Osteoblast (primary cell): ENCODE results near the gene TSPAN2. TPM values are rescaled to one million over a fixed set of nuclear protein-coding genes. Genes with fewer than 3 reads are reported as not detected.

Source experiments
- DNase-seq: peaks from one replicate; pipeline ENCODE4 v3.0.0; 2011; ENCODE audit warnings: low spot score, mixed read lengths; ENCODE audit not compliant: insufficient read length; ENCODE audit errors: missing footprints
- H2AFZ ChIP-seq: 2 replicates; pipeline ENCODE4 v1.6.0; 2011; ENCODE audit warnings: mild to moderate bottlenecking, low read length
- H3K27ac ChIP-seq: 2 replicates; pipeline ENCODE4 v1.5.1; 2011; ENCODE audit warnings: mild to moderate bottlenecking, low read depth, low read length, moderate library complexity
- H3K27me3 ChIP-seq: 2 replicates; pipeline ENCODE4 v1.6.0; 2012; ENCODE audit warnings: mild to moderate bottlenecking, control low read depth, inconsistent platforms, low read length, moderate library complexity; ENCODE audit not compliant: insufficient read depth
- H3K36me3 ChIP-seq: 2 replicates; pipeline ENCODE4 v1.5.1; 2011; ENCODE audit warnings: mild to moderate bottlenecking, low read length, control low read depth, moderate library complexity; ENCODE audit not compliant: insufficient read depth
- H3K4me1 ChIP-seq: 2 replicates; pipeline ENCODE4 v1.5.1; 2011; ENCODE audit warnings: mild to moderate bottlenecking, low read length, control low read depth, moderate library complexity; ENCODE audit not compliant: insufficient read depth
- H3K4me2 ChIP-seq: 2 replicates; pipeline ENCODE4 v1.6.0; 2011; ENCODE audit warnings: mild to moderate bottlenecking, low read length; ENCODE audit not compliant: insufficient read depth
- H3K4me3 ChIP-seq: fragments of 200-600 bp; sonication (generic); 3 replicates; pipeline ENCODE4 v1.5.1; 2012; ENCODE audit warnings: mild to moderate bottlenecking, low read length, inconsistent platforms; ENCODE audit not compliant: insufficient read depth
- H3K79me2 ChIP-seq: 2 replicates; pipeline ENCODE4 v1.6.0; 2012; ENCODE audit warnings: mild to moderate bottlenecking, low read length, control low read depth, inconsistent platforms; ENCODE audit not compliant: insufficient read depth
- H3K9me3 ChIP-seq: 2 replicates; pipeline ENCODE4 v1.5.1; 2011; ENCODE audit warnings: low read depth, low read length, control low read depth
- H4K20me1 ChIP-seq: 2 replicates; pipeline ENCODE4 v1.6.0; 2012; ENCODE audit warnings: mild to moderate bottlenecking, low read length, control low read depth; ENCODE audit not compliant: insufficient read depth
- total RNA-seq: library from RNA; depleted of rRNA; stranded (reverse); fragments of >200 nt; gene quantifications from 2 replicates; pipeline ENCODE4 v1.2.3, GENCODE V29; 2012
- TF ChIP-seq, protein P1 (sequence below): IDR thresholded peaks from 2 replicates; pipeline ENCODE4 v1.5.1; 2011; ENCODE audit warnings: mild to moderate bottlenecking, low read depth, low read length, moderate library complexity; ENCODE audit errors: extremely low read depth

The TSPAN2 gene
- total RNA-seq, 1 donor = 1.4 TPM

DNA sequence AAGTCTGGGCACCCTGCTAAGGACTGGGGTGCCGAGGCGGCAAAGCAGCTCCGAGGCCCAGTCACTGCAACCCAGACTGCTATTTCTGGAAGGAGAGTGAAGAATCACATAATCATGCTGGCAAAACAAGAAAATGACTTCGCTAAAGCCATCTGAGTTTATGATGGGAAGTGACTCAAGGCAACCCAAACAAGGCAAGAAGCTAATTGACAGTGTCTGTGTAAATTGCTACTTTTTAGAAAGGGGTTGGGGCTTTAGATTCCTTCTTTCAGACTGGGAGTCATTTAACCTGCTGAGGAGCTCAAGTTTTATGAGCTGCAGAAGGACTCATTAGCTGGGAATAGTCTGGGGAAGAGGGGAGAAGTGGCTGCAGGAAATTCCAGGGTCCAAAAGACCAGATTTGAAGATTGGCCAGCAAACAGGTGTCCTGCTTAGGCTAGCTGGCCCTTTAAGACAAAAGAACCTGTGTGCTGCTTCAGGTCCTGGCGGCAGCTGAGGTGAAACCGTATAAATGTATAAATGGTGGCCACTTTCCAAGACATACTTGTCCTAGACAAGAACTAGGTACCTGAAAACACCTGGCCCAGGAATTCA lies 31.5 kb downstream of the TSPAN2 start:
- no peaks in the 10 kb centered on the region for H3K27me3 ChIP-seq
- TF ChIP-seq, protein P1, sequence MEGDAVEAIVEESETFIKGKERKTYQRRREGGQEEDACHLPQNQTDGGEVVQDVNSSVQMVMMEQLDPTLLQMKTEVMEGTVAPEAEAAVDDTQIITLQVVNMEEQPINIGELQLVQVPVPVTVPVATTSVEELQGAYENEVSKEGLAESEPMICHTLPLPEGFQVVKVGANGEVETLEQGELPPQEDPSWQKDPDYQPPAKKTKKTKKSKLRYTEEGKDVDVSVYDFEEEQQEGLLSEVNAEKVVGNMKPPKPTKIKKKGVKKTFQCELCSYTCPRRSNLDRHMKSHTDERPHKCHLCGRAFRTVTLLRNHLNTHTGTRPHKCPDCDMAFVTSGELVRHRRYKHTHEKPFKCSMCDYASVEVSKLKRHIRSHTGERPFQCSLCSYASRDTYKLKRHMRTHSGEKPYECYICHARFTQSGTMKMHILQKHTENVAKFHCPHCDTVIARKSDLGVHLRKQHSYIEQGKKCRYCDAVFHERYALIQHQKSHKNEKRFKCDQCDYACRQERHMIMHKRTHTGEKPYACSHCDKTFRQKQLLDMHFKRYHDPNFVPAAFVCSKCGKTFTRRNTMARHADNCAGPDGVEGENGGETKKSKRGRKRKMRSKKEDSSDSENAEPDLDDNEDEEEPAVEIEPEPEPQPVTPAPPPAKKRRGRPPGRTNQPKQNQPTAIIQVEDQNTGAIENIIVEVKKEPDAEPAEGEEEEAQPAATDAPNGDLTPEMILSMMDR = no peak
- H3K4me1 ChIP-seq = peaks cover 13% of the 10 kb centered on the region
- H3K27ac ChIP-seq = no peak overlapping the region
- H3K9me3 ChIP-seq = no peaks in the 10 kb centered on the region
- no peaks in the 10 kb centered on the region for H4K20me1 ChIP-seq
- no peak overlapping the region for H2AFZ ChIP-seq
- H3K4me2 ChIP-seq = no peak overlapping the region
- H3K79me2 ChIP-seq = no peaks in the 10 kb centered on the region
- no peak for DNase-seq
- H3K4me3 ChIP-seq = no peak overlapping the region
- no peaks in the 10 kb centered on the region for H3K36me3 ChIP-seq

DNA sequence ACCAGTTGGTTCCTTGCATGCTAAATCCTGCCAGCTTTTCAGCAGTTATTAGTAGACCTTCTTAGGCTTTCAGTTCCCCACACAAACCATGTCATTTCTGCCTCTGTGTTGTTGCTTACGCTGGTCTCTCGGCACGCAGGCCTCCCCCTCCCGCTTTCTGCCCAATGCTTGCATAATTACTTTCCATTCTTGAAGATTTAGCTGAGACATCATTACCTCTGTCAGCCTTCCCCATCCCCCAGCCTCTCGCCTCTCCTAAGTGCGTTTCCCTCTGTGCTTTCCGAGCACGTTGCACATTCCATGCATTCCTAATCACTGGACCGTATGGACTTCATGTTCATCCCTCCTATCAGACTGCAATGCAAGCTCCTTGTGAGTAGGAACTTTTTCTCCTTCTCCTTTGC lies 32.9 kb downstream of the TSPAN2 start:
- no peaks in the 10 kb centered on the region for H3K27me3 ChIP-seq
- TF ChIP-seq, protein P1 = no peak
- H2AFZ ChIP-seq = no peak overlapping the region
- no peaks in the 10 kb centered on the region for H3K36me3 ChIP-seq
- H3K27ac ChIP-seq = no peak overlapping the region
- H4K20me1 ChIP-seq = no peaks in the 10 kb centered on the region
- peaks cover 7% of the 10 kb centered on the region for H3K4me1 ChIP-seq
- peak; percentile 89 for DNase-seq
- no peak overlapping the region for H3K4me3 ChIP-seq
- no peaks in the 10 kb centered on the region for H3K9me3 ChIP-seq
- H3K4me2 ChIP-seq = peak overlapping the region; percentile 3
- H3K79me2 ChIP-seq = no peaks in the 10 kb centered on the region

DNA sequence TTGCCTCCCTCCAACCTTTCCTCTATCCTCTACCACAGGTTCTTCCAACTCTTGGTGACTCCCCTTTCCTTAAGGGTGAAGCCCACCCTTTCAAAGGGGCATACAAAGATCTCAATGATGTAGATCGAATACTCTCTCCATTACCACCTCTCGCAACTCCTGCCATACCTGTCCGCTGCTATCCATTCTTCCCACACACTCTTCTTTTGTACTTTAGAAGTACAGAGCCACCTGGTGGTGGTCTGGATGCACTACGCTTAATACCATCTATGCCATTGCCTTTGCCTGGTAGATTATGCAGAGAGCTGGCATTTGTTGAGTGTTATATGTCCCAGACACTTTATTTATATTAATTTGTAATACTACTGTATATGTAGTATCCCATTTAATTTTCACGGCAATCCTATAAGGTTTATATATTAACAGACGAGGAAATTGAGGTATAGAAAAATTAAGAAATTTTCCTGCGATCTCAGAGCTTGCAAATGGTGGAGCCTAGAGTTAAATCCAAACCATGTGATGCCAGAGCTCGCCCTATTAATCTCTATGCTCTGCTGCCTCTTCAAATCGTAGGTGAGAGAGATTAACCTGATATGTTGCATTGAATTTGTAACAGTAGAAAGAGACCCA lies 36.7 kb downstream of the TSPAN2 start:
- H3K27me3 ChIP-seq = no peaks in the 10 kb centered on the region
- no peak overlapping the region for H3K4me2 ChIP-seq
- no peak overlapping the region for H3K4me3 ChIP-seq
- no peaks in the 10 kb centered on the region for H3K36me3 ChIP-seq
- DNase-seq = no peak
- H4K20me1 ChIP-seq = no peaks in the 10 kb centered on the region
- peaks cover 4% of the 10 kb centered on the region for H3K4me1 ChIP-seq
- H2AFZ ChIP-seq = no peak overlapping the region
- no peaks in the 10 kb centered on the region for H3K9me3 ChIP-seq
- TF ChIP-seq, protein P1 = peak; percentile 87
- H3K27ac ChIP-seq = no peak overlapping the region
- H3K79me2 ChIP-seq = no peaks in the 10 kb centered on the region

DNA sequence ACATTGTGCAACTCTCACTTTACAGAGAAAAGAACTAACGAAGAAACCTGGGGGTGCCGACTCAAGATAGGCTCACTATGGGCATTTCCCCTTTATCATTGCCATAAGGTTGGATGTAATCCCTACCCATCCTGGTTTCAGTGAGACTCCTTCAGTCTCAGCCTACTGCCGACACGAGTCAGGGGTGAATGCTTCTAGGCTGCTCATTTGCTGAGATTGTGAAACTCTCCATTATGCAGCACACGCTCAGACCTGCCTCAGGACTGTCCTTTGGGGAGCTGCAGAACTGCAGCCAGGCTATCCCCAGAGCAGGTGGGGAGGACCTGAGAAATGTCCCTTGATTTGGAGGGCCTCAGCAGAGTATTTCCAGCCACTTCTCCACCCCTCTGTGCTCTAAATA lies 37.5 kb downstream of the TSPAN2 start:
- Histone ChIP-seq H3K36me3 (no peaks in the 10 kb centered on the region), H3K9me3 (no peaks in the 10 kb centered on the region), H3K4me2 (no peak overlapping the region), H2AFZ (no peak overlapping the region), H3K27me3 (no peaks in the 10 kb centered on the region), H4K20me1 (no peaks in the 10 kb centered on the region), H3K27ac (no peak overlapping the region), H3K79me2 (no peaks in the 10 kb centered on the region), H3K4me3 (no peak overlapping the region), H3K4me1 (no peaks in the 10 kb centered on the region)
- TF ChIP-seq, protein P1 = no peak
- no peak for DNase-seq
